ENCODE data around the gene ME3. TPM values are rescaled to one million over a fixed set of nuclear protein-coding genes. Genes with fewer than 3 reads are reported as not detected.
"Not testable (repeated sequence)": the region's sequence is repeated elsewhere in the genome, so short reads cannot be mapped to it uniquely, and the experiment has no call there.

Gene ME3
- total RNA-seq, 1 experiment from 2014 or later, result 13.0 TPM

GRCh38 chr11:86565801-86566312 lies 106.6 kb downstream of the ME3 start:
- no peak for DNase-seq (ENCODE audit: extremely low read depth, low read depth)

DNA sequence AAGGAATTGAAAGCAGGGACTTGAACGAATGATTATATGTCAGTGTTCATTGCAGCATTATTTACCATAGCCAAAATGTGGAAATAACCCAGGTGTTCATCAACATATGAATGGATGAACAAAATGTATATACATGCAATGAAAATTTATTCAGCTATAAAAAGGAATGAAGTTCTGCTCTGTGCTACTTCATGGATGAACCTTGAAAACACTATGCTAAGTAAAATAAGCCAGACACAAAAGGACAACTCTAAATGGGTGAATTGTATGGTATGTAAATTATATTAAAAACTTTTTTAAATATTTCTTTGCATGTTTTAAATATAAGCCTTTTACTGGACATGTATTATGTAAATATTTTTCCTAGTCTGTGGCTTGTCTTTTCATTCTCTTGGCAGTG lies 107.0 kb downstream of the ME3 start:
- no peak for DNase-seq (ENCODE audit: extremely low read depth, low read depth)

DNA sequence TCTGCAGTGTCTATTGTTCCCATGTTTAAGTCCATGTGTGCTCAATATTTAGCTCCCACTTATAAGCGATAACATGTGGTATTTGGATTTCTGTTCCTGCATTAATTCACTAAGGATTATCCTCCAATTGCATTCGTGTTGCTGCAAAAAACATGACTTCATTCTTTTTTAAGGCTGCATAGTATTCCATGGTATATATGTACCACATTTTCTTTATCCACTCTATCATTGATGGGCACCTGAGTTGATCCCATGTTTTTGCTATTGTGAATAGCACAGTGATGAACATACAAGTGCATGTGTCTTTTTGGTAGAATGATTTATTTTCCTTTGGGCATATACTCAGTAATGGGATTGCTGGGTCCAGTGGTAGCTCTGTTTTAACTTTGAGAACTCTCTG lies 109.6 kb downstream of the ME3 start:
- not testable (repeated sequence) for DNase-seq (ENCODE audit: extremely low read depth, low read depth)

GRCh38 chr11:86559311-86559945 lies 113.0 kb downstream of the ME3 start:
- DNase-seq (ENCODE audit: extremely low read depth, low read depth), result no peak

DNA sequence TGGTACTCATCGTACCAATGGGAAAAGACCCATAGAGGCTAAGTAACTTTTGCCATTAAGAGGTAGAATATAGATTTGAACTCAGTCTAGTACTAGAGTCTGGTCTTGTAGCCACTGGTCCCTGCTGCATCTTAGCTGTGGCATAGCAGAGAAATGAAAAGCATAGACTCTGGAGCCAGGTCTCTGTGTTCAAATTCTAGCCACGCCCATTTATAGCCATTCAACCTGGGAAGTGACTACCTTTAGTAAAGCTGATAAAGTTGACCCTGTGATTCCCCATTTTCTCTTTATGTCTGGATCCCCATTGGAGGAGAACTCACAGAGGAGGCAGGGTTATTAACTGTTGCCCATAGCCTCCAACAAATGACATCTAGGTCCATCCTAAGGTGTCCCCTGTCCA lies 113.6 kb downstream of the ME3 start:
- no peak for DNase-seq (ENCODE audit: extremely low read depth, low read depth)

DNA sequence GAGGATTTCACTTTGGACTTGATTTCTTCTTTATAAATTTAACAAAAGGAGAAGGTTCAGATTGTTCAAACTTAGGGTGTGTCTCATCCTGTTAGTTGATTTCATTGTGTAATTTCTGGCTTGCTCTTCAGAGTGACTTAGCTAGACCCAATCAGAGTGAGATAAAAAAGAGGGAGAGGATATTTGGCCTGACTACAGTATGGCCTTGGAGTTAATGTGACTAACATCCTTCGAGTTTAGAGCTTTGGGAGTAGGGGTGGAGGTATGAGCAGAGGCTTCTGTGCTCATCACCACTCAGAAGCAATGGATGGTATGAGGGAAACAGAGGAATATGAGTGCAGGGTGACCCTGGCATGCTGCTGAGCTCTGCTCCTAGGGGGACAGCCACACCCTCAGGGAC lies 114.2 kb downstream of the ME3 start:
- DNase-seq (ENCODE audit: extremely low read depth, low read depth), result no peak

GRCh38 chr11:86555866-86556265 lies 116.5 kb downstream of the ME3 start:
- DNase-seq (ENCODE audit: extremely low read depth, low read depth), result no peak

DNA sequence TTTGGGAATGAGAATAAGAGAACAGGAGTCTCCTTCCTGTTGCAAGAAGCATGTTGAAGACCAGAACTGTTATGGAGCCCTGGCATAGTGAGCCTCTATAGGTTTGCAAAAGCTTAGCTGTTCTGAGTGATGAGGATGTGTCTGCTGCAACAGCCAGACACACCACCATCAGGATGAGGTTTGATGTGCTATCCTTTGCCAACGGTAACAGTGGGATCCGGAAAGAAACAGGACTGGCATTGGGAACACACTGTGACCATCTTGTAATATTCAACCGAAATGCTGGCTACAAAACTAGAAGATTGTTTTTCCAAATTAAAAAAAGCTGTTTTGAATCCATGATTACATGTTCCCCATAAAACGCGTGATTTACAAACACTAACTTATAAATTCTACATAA lies 117.0 kb downstream of the ME3 start:
- DNase-seq (ENCODE audit: extremely low read depth, low read depth), result no peak

- DNase-seq (ENCODE audit: extremely low read depth, low read depth), result no peak
These were observed 119.2 kb downstream of the ME3 start for GRCh38 chr11:86553265-86553664.

DNA sequence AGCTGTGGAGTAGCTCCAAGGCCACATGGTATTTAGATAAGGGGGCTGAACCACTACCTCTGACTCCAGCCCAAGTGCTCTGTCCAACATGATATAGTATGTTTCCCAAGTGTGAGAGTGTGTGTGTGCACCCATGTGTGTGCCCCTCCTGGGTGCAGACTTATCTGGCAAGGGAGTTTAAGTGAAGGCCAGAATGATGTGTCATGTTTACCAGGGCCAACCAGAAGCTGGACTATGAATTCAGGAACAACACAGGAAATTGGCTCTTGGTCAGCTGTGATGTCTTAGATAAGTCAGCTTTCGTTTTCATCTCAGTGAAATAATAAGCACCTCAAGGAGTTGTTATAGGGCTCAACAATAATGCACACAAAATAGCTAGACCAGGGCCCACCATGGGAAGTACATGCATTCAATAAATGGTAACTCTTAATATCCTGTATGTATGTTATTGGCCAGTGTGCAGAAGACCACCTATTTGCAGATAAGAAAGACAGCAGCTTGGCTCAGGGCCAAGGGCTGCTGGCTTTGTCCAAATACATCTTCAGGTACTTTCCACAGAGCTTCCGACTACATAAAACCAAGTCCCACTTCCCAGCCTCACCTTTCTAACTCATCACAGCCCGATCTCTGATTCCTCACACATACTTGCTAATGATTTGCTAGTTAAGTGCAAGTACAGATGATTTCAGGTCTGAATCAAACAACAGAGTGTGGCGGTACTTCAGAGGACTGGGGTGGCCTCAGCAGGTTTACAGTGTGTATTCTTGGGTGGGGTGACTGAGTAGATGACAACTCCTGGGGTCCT lies 120.9 kb downstream of the ME3 start:
- DNase-seq (ENCODE audit: extremely low read depth, low read depth), result no peak

DNA sequence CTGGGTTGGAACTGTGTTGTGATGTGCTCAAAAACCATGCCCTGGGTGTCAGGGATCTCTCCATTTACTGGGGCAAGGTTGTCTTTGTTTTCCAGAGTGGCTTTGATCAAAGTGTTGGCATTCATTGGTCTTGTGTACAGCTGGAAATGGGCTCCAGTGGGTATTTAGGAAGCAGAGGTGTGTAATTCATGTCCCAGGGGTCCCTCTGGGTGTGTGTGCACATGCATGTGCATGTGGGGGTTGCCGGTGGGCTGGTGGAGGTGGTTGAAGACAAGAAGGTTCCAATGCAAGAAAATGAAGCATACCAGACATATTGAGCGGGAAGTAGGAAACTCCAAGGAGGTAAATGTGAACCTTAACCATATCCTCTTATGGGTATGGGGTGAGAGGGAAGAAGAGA lies 121.7 kb downstream of the ME3 start:
- no peak for DNase-seq (ENCODE audit: extremely low read depth, low read depth)

- no peak for DNase-seq (ENCODE audit: extremely low read depth, low read depth)
These were observed 124.0 kb downstream of the ME3 start for GRCh38 chr11:86548271-86548917.

DNA sequence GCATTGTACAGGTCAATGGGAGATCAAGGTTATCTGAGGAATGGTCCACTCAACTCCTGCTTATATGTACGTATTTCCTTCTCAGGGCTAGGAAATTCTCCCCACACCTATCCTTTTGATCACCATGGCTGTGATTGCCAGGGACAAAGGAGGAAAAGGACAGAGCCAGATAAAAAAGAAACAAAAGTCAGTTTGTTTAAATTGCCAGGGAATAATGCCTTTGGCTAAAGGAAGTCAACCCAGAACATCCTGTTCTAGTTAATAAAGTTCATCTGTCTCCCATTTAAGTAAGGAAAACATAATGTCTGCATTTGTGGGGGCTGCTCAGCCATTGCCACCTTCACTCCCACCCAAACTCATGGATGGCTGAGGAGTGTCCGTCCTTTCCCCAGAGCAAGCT lies 124.7 kb downstream of the ME3 start:
- DNase-seq (ENCODE audit: extremely low read depth, low read depth), result no peak

DNA sequence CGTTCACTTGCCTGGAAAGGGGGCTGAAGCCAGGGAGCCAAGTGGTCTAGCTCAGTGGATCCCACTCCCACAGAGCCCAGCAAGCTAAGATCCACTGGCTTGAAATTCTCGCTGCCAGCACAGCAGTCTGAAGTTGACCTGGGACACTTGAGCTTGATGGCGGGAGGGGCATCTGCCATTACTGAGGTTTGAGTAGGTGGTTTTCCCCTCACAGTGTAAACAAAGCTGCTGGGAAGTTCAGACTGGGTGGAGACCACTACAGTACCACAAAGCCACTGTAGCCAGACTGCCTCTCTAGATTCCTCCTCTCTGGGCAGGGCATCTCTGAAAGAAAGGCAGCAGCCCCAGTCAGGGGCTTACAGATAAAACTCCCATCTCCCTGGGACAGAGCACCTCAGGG lies 131.1 kb downstream of the ME3 start:
- DNase-seq (ENCODE audit: extremely low read depth, low read depth), result not testable (repeated sequence)

- DNase-seq (ENCODE audit: extremely low read depth, low read depth), result no peak
These were observed 134.2 kb downstream of the ME3 start for GRCh38 chr11:86538223-86538548.

GRCh38 chr11:86537541-86538222 lies 134.7 kb downstream of the ME3 start:
- DNase-seq (ENCODE audit: extremely low read depth, low read depth), result no peak

DNA sequence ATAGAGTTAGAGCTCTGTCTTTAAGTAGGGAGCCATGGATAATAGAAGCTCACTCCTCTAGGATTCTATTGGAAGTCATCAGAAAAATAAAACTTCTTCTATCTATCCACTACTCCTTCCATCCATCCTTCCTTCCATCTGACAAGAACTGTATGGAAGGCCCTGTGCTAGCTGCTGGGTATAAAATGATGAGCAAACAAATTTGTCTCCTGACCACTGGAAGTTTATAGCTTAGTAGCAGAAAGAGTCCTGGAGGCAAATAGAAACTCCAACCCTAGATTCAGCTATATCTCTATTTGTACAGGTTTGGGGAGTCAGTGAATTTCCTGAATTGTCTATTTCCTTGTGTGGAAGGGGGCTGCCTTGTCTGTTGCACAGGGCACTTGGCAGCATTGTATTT lies 136.6 kb downstream of the ME3 start:
- DNase-seq (ENCODE audit: extremely low read depth, low read depth), result no peak

- DNase-seq (ENCODE audit: extremely low read depth, low read depth), result peak; percentile 45
These were observed 147.6 kb downstream of the ME3 start for GRCh38 chr11:86524620-86525352.

- DNase-seq (ENCODE audit: extremely low read depth, low read depth), result peak; percentile 92
These were observed 148.4 kb downstream of the ME3 start for GRCh38 chr11:86523738-86524619.

GRCh38 chr11:86522512-86522911 lies 149.9 kb downstream of the ME3 start:
- DNase-seq (ENCODE audit: extremely low read depth, low read depth), result not testable (repeated sequence)

All from NCI-H460 (cell line).